Spleen (tissue), 11 donors: ENCODE data around the gene TEX22. TPM values are rescaled to one million over a fixed set of nuclear protein-coding genes. Genes with fewer than 3 reads are reported as not detected.

ENCODE experiments used
- DNase-seq: peaks from one replicate; pipeline ENCODE4 v3.0.0-alpha.2; 2020
- H3K27ac ChIP-seq, 8 donors: fragments of 200-600 bp; sonication (generic) in 7 of 8; 1 replicate in 4 of 8; 2 replicates in 4 of 8; pipeline versions ENCODE4 v1.5.0 to v1.8.0; 2016 to 2021; ENCODE audit warnings: inconsistent platforms in 4 of 8, mild to moderate bottlenecking in 4 of 8, moderate library complexity in 1 of 8
- H3K27me3 ChIP-seq, 7 donors: fragments of 200-600 bp; sonication (generic) in 6 of 7; replicated peaks in 1 of 7; 1 replicate in 4 of 7; 2 replicates in 3 of 7; pipeline versions ENCODE4 v1.5.0 to v1.8.0; 2016 to 2021; ENCODE audit warnings: inconsistent platforms in 3 of 7, mild to moderate bottlenecking in 1 of 7
- H3K36me3 ChIP-seq, 6 donors: fragments of 200-600 bp; sonication (generic) in 5 of 6; 1 replicate in 4 of 6; 2 replicates in 2 of 6; pipeline versions ENCODE4 v1.5.0 to v1.8.0; 2016 to 2021; ENCODE audit warnings: inconsistent platforms in 2 of 6
- H3K4me1 ChIP-seq, 6 donors: fragments of 200-600 bp; sonication (generic) in 5 of 6; 1 replicate in 3 of 6; 2 replicates in 3 of 6; pipeline versions ENCODE4 v1.5.0 to v1.8.0; 2016 to 2021; ENCODE audit warnings: inconsistent platforms in 3 of 6
- H3K4me3 ChIP-seq, 8 donors: fragments of 200-600 bp; sonication (generic) in 7 of 8; 1 replicate in 4 of 8; 2 replicates in 4 of 8; pipeline versions ENCODE4 v1.5.0 to v1.8.0; 2016 to 2021; ENCODE audit warnings: inconsistent platforms in 4 of 8, mild to moderate bottlenecking in 4 of 8, moderate library complexity in 2 of 8
- H3K9me3 ChIP-seq, 8 donors: fragments of 200-600 bp; sonication (generic) in 7 of 8; 1 replicate in 4 of 8; 2 replicates in 4 of 8; pipeline versions ENCODE4 v1.5.0 to v1.8.0; 2016 to 2021; ENCODE audit warnings: inconsistent platforms in 4 of 8
- CTCF ChIP-seq, 11 experiments: fragments of 200-600 bp in 7 of 11; fragments of 450-650 bp in 4 of 11; sonication (generic) in 4 of 11; IDR thresholded peaks in 8 of 11; conservative IDR thresholded peaks in 3 of 11; 1 replicate in 7 of 11; 2 replicates in 4 of 11; pipeline versions ENCODE4 v1.4.0 to v1.8.0; 2016 to 2021; ENCODE audit warnings: antibody characterized with exemption in 11 of 11, inconsistent platforms in 4 of 11, mild to moderate bottlenecking in 1 of 11
- POLR2A ChIP-seq, 3 donors: fragments of 450-650 bp; IDR thresholded peaks; one replicate each; pipeline ENCODE4 v1.5.1; 2017; ENCODE audit warnings: antibody characterized with exemption in 3 of 3, mild to moderate bottlenecking in 1 of 3
- POLR2AphosphoS5 ChIP-seq, 3 donors: sonication (generic); formaldehyde crosslinking; IDR thresholded peaks; one replicate each; pipeline ENCODE4 v1.5.1; 2017; ENCODE audit warnings: antibody characterized with exemption in 3 of 3
- WGBS, 5 donors: extraction: QIAGEN DNeasy Blood & Tissue Kit in 3 of 5; methylation state at CpG; one replicate each; pipeline versions ENCODE4 v1.1.5 to v1.1.7; 2013 to 2018; 5-methylcytosine and 5-hydroxymethylcytosine counted together
- intact Hi-C: fragments of 100-400 bp; cut with DNase I; formaldehyde crosslinking; loops from one replicate; pipeline ENCODE4 v1.15.0; 2023; ENCODE audit warnings: low total_unique reads
- polyA plus RNA-seq, 3 donors: library from polyadenylated mRNA; stranded (reverse); fragments of 200-250 nt; gene quantifications; one replicate each; pipeline ENCODE4 v1.2.1, GENCODE V29; 2013
- total RNA-seq, 7 donors: library from RNA; depleted of rRNA in 3 of 7; stranded (reverse); fragments of >200 nt in 3 of 7; fragmentation: NEBNext Ultra II Directional in 4 of 7; extraction: Animal tissue kit (Norgen Biotek cat#: 25700) in 4 of 7; gene quantifications; one replicate each; pipeline versions ENCODE4 v1.1.0 to v1.2.1, GENCODE V29; 2016 to 2021
- donor health status: healthy with polysubstance abuse.
- donor health status: DM: no; HTN: no; CAD: no; lungs with moderate emphysema.
- donor health status: DM: no; HTN: no; CAD: no.
- donor health status: Bipolar disorder and iron deficiency.
- donor health status: healthy.
- donor health status: DM: no; HTN: no; CAD: no.
- donor health status: DM: yes; HTN: yes; CAD: no.

Gene TEX22
- total and polyA plus RNA-seq, 10 donors: 0.33 to 5.3 (median 1.0) TPM

GRCh38 chr14:105458571-105458970 lies 60.2 kb downstream of the TEX22 start:
- Histone ChIP-seq H3K27ac (no peak overlapping the region), H3K4me3 (no peak overlapping the region), H3K27me3 (no peaks in the 10 kb centered on the region), H3K36me3 (peaks cover 0 to 89% (median 74%) of the 10 kb centered on the region in 6 donors), H3K4me1 (peaks cover 0 to 11% (median 4%) of the 10 kb centered on the region in 6 donors), H3K9me3 (no peaks in the 10 kb centered on the region)
- TF ChIP-seq POLR2AphosphoS5 (IDR thresholded peaks at IDR 0.05): no peak
- TF ChIP-seq POLR2A (IDR thresholded peaks at IDR 0.05): no peak
- no peak for TF ChIP-seq CTCF (IDR thresholded peaks at IDR 0.05 in 8 of 11, conservative IDR thresholded peaks at IDR 0.05 in 3 of 11)
- 77 to 87% (median 85%) methylated on average over 11 to 14 of the region's 14 CpGs for WGBS, 5 donors
- intact Hi-C loops: no loop called here
- DNase-seq: no peak

- WGBS, 5 donors: 84 to 100% (median 94%) methylated on average over 3 to 17 of the region's 17 CpGs
Measured at GRCh38 chr14:105460116-105460515, 61.8 kb downstream of the TEX22 start.

GRCh38 chr14:105460616-105461015 lies 62.3 kb downstream of the TEX22 start:
- DNase-seq: no peak
- intact Hi-C loops: no loop called here
- 93 to 97% (median 95%) methylated on average over 14 to 17 of the region's 17 CpGs for WGBS, 5 donors
- Histone ChIP-seq H3K9me3 (no peaks in the 10 kb centered on the region), H3K27me3 (no peaks in the 10 kb centered on the region), H3K36me3 (peaks cover 0 to 89% (median 73%) of the 10 kb centered on the region in 6 donors), H3K27ac (no peak overlapping the region), H3K4me1 (peaks cover 0 to 18% (median 8%) of the 10 kb centered on the region in 6 donors), H3K4me3 (no peak overlapping the region)
- TF ChIP-seq POLR2AphosphoS5 (IDR thresholded peaks at IDR 0.05): peak in 1 of 3 donors; percentile 31
- TF ChIP-seq CTCF (IDR thresholded peaks at IDR 0.05 in 8 of 11, conservative IDR thresholded peaks at IDR 0.05 in 3 of 11): no peak

More at GRCh38 chr14:105460116-105460515, 61.8 kb downstream of the TEX22 start:
- Histone ChIP-seq H3K36me3 (peaks cover 0 to 89% (median 73%) of the 10 kb centered on the region in 6 donors), H3K4me3 (no peak overlapping the region), H3K9me3 (no peaks in the 10 kb centered on the region), H3K27me3 (no peaks in the 10 kb centered on the region), H3K27ac (no peak overlapping the region), H3K4me1 (peaks cover 0 to 13% (median 6%) of the 10 kb centered on the region in 6 donors)
- no peak for DNase-seq
- intact Hi-C loops: no loop called here
- TF ChIP-seq POLR2A (IDR thresholded peaks at IDR 0.05) (no peak), POLR2AphosphoS5 (IDR thresholded peaks at IDR 0.05) (peak in 1 of 3 donors; percentile 7)

GRCh38 chr14:105461903-105462302 lies 63.6 kb downstream of the TEX22 start:
- Histone ChIP-seq H3K27me3 (no peaks in the 10 kb centered on the region), H3K27ac (no peak overlapping the region), H3K36me3 (peaks cover 0 to 89% (median 69%) of the 10 kb centered on the region in 6 donors), H3K4me1 (peaks cover 0 to 23% (median 11%) of the 10 kb centered on the region in 6 donors), H3K4me3 (no peak overlapping the region), H3K9me3 (no peaks in the 10 kb centered on the region)
- TF ChIP-seq CTCF (IDR thresholded peaks at IDR 0.05 in 8 of 11, conservative IDR thresholded peaks at IDR 0.05 in 3 of 11) (no peak), POLR2AphosphoS5 (IDR thresholded peaks at IDR 0.05) (no peak), POLR2A (IDR thresholded peaks at IDR 0.05) (no peak)
- 95 to 98% (median 97%) methylated on average over 17 to 18 of the region's 18 CpGs for WGBS, 5 donors
- DNase-seq: no peak
- intact Hi-C loops: no loop called here

Other genes with a start within 250 kb of the TEX22 start
- 10 to 100 TPM in 1 of 7 donors, 1 to 10 TPM in 6; 3.0 to 10.8 (median 6.0) TPM for gene JAG2, start 229.8 kb upstream of the TEX22 start, total RNA-seq
- gene JAG2, start 229.8 kb upstream of the TEX22 start, polyA plus RNA-seq: 10 to 100 TPM in 1 of 3 donors, 1 to 10 TPM in 2; 6.1 to 14.3 (median 6.6) TPM
- gene NUDT14, start 217.2 kb upstream of the TEX22 start, total RNA-seq: 10 to 100 TPM; 10.1 to 31.1 (median 25.3) TPM
- gene NUDT14, start 217.2 kb upstream of the TEX22 start, polyA plus RNA-seq: 10 to 100 TPM; 17.7 to 25.4 (median 17.7) TPM
- 10 to 100 TPM; 19.1 to 31.4 (median 23.6) TPM for gene BTBD6, start 150.0 kb upstream of the TEX22 start, total RNA-seq
- 10 to 100 TPM; 28.2 to 30.2 (median 29.0) TPM for gene BTBD6, start 150.0 kb upstream of the TEX22 start, polyA plus RNA-seq
- gene BRF1, start 97.5 kb upstream of the TEX22 start, total RNA-seq: 10 to 100 TPM; 37.7 to 71.2 (median 54.8) TPM
- 10 to 100 TPM; 16.2 to 31.5 (median 23.8) TPM for gene BRF1, start 97.5 kb upstream of the TEX22 start, polyA plus RNA-seq
- gene PACS2, start 83.8 kb upstream of the TEX22 start, total RNA-seq: 100 to 1,000 TPM in 4 of 7 donors, 10 to 100 TPM in 3; 69.8 to 148 (median 104) TPM
- 100 to 1,000 TPM in 1 of 3 donors, 10 to 100 TPM in 2; 32.2 to 101 (median 72.4) TPM for gene PACS2, start 83.8 kb upstream of the TEX22 start, polyA plus RNA-seq
- gene MTA1, start 21.3 kb downstream of the TEX22 start, total RNA-seq: 100 to 1,000 TPM in 3 of 7 donors, 10 to 100 TPM in 4; 63.7 to 128 (median 82.6) TPM
- 10 to 100 TPM; 33.0 to 83.1 (median 52.6) TPM for gene MTA1, start 21.3 kb downstream of the TEX22 start, polyA plus RNA-seq
- gene CRIP2, start 76.3 kb downstream of the TEX22 start, total RNA-seq: 100 to 1,000 TPM in 4 of 7 donors, 10 to 100 TPM in 3; 68.6 to 138 (median 100) TPM
- 100 to 1,000 TPM in 2 of 3 donors, 10 to 100 TPM in 1; 97.7 to 181 (median 123) TPM for gene CRIP2, start 76.3 kb downstream of the TEX22 start, polyA plus RNA-seq
- gene CRIP1, start 88.3 kb downstream of the TEX22 start, total RNA-seq: 10 to 100 TPM; 20.5 to 82.8 (median 62.8) TPM
- gene CRIP1, start 88.3 kb downstream of the TEX22 start, polyA plus RNA-seq: 100 to 1,000 TPM; 163 to 349 (median 192) TPM
- gene TEDC1, start 92.7 kb downstream of the TEX22 start, total RNA-seq: 10 to 100 TPM in 4 of 7 donors, 1 to 10 TPM in 3; 5.3 to 17.7 (median 10.8) TPM
- 10 to 100 TPM; 18.4 to 31.5 (median 27.1) TPM for gene TEDC1, start 92.7 kb downstream of the TEX22 start, polyA plus RNA-seq
- 10 to 100 TPM in 1 of 7 donors, 1 to 10 TPM in 6; 3.4 to 10.4 (median 4.6) TPM for gene TMEM121, start 128.0 kb downstream of the TEX22 start, total RNA-seq
- 1 to 10 TPM; 3.3 to 6.0 (median 3.6) TPM for gene TMEM121, start 128.0 kb downstream of the TEX22 start, polyA plus RNA-seq